ENCODE measurements around the gene MICOS13.
A peak's percentile ranks its signal among the peaks of the same experiment; 100 is the strongest.

The MICOS13 gene

DNA sequence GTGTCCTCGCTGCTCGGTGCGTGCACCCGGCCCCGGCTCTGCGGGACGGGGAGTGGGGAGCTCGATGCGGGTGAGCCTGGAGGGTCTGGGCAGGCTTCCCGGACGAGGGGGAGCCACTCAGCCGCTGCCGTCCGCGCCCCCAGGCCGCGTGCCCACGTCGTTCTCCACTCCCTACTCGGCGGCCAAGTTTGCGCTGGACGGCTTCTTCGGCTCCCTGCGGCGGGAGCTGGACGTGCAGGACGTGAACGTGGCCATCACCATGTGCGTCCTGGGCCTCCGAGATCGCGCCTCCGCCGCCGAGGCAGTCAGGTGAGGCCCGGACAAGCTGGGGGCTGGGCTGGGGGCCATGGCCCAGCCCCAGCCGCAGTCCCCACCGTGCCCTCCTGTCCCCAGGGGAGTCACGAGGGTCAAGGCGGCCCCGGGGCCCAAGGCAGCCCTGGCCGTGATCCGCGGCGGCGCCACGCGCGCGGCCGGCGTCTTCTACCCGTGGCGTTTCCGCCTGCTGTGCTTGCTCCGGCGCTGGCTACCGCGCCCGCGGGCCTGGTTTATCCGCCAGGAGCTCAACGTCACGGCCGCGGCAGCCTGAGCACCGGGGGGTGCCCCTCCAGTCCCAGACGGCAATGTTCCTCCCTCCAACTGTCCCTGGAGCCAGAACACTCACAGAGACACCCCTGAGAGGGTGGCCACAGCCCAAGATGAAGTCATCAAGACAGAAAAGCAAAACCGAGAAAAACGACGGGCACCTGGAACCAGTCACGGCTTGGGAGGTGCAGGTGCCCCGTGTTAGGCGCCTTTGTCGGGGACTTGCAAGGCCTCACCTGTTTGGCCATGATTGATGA lies 7.3 kb upstream of the MICOS13 start:
- DNase-seq (ENCODE audit: low read depth in 2 of 2, low spot score in 1 of 2), result no peak

- DNase-seq (ENCODE audit: low read depth in 2 of 2, low spot score in 1 of 2), result peak; percentile 94
These were observed 6.5 kb upstream of the MICOS13 start for GRCh38 chr19:5686647-5687359.

DNA sequence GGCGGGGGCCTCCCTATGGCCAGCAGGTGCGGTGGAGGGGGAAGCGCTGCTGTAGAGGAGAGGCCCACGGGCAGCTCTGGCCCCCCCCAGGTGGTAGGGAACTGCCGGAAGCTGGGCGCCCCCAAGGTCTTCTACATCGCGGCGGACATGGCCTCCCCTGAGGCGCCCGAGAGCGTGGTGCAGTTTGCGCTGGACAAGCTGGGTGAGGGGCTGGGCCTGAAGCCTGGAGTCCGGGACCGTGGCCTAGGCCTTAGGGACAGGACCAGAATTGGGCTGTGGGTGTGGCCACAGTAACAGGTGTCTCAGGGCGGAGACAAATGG lies 6.0 kb upstream of the MICOS13 start:
- DNase-seq (ENCODE audit: low read depth in 2 of 2, low spot score in 1 of 2), result no peak

- no peak for DNase-seq (ENCODE audit: low read depth in 2 of 2, low spot score in 1 of 2)
These were observed 4.5 kb upstream of the MICOS13 start for GRCh38 chr19:5684694-5685430.

DNA sequence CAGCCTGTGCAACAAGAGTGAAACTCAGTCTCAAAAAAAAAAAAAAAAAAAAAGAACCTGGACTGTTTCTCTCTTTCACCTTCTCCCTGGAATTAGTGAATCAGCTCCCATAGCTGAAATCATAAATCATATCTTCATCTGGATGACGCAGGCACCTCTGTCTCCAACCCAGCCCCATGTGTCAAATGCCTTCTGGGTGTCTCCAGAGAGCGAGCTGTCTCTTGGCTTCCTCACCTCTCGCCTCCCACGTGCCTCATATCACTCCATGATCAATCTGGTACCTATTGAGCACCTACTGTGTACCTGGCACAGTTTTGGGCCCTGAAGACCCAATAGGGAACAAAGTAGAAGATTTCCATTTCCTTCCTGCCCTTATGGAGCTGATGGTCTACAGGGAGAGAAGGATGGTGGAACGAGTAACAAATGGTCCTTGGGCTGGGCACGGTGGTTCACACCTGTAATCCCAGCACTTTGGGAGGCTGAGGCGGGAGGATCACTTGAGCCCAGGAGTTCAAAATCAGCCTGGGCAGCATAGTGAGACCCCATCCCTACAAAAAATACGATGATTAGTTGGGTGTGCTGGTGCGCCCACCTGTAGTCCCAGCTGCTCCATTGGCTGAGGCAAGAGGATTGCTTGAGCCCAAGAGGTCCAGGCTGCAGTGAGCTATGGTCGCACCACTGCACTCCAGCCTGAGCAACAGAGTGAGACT lies 3.0 kb upstream of the MICOS13 start:
- DNase-seq (ENCODE audit: low read depth in 2 of 2, low spot score in 1 of 2), result no peak

GRCh38 chr19:5682107-5682482 lies 1.8 kb upstream of the MICOS13 start:
- no peak for DNase-seq (ENCODE audit: low read depth in 2 of 2, low spot score in 1 of 2)

DNA sequence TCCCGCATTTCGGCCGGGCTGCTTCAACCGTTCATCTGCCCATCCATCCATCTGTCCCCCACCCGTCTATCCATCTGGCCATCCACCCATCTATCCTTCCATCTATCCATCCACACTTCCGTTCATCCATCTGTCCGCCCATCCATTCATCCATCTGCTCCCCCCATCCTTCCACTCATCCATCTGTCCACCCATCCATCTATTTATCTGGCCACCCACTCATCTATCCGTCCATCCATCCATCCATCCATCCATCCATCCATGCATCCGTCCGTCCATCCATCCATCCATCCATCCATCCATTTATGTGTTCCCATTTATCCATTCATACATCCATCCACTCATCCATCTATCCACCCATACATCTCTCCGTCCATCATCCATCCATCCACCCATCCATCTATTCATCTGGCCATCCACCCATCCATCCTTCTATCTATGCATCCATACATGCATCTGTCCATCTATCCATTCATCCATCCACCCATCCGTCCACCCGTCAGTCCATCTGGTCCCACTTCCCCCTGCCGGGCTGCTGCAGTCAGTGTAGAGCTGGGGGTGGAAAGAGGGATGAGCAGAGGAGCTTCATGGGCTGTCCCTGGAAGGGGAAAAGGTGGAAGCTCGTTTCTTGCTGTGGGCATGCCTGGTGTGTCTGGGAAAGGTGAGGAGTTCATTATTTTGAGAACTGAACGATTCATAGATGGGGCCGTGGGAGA lies 1.2 kb upstream of the MICOS13 start:
- DNase-seq (ENCODE audit: low read depth in 2 of 2, low spot score in 1 of 2), result no peak

DNA sequence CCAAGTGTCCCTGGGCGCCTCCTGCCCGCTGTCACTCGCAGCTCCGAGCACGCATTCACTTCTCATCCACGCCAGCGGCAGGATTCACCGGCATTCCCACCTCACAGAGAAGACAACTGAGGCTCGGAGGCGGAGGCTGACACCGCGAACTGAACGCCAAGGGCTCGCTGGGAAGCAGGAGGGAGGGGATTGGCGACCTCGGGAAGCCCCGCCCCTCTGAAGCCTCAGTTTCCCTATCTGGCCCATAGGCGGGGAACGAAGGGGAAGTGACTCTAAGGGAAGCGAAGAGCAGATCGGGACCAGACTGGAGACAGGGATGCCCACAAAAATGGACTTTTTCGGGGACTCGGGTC lies 256 bp downstream of the MICOS13 start:
- no peak for DNase-seq (ENCODE audit: low read depth in 2 of 2, low spot score in 1 of 2)

DNA sequence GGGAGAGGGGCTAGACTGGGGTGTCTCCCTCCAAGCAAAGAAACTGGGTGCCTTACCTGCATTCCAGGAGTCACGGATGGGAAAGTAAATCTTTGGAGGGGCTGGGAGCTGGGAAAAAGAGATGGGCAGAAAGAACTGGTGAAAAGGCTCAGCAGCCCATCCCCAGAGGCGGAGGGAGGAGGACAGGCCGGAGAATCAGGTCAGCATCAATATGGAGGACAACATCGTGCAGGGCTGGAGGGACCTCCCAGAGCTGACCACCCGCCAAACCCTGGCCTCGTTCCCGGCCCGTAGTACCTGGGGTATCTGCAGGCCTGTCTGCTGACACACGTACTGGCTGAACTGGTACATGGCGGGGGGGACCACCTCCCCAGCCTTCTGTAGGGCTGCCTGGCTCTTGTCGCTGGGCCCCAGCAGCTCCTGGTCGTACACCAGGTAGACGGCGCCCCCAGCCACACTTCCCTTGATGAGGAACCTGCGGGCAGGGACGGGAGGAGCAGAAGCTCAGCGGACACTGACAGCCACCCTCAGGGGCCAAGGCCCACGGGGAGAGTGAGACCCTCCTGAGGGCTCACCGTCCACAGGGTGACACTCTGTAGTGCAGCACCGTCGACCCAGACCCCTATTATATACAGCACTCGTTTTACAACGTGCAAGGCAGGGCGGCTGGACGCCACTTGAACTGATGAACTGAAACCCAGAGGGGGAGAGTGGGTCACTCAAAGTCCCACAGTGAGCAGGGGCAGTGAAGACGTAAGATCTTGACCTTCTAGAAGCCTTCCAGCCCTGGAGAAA lies 830 bp downstream of the MICOS13 start:
- DNase-seq (ENCODE audit: low read depth in 2 of 2, low spot score in 1 of 2), result no peak

- no peak for DNase-seq (ENCODE audit: low read depth in 2 of 2, low spot score in 1 of 2)
These were observed 2.1 kb downstream of the MICOS13 start for GRCh38 chr19:5678071-5678718.

- DNase-seq (ENCODE audit: low read depth in 2 of 2, low spot score in 1 of 2), result no peak
These were observed 2.7 kb downstream of the MICOS13 start for GRCh38 chr19:5677580-5677979.

DNA sequence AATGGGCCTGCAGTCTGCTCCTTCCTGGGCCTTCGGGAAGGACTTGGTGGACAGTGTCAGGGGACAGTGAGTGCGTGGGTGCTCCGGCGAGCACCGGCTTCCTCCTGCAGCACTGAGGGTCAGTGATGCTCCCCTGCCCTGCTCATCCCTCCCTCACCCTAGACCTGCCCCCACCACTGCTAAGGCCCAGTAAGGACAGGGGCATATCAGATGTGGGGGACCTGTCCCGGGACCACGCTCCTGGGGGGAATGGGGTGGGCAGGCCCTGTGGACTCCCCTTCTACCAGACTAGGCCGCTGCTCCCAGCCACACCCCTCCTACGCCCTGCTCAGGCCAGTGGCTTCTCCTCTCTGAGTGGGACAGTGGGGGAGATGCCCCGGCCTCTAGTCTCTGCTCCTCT lies 3.2 kb downstream of the MICOS13 start:
- DNase-seq (ENCODE audit: low read depth in 2 of 2, low spot score in 1 of 2), result no peak

DNA sequence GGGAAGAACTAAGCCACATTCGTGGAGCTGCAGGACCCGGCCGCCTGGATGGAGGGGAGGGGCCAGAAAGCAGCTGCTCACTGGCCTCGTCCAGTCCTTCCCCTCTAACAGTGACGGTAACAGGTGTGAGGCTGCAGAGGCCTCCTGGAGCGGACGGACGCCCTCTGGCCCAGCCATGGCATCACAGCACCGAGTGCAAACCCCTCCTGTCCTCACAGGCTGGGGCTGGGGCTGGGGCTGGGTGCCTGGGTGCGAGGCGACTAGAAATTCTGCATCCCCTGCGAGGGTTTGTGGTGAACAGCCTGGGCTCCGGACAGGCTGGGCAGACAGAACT lies 3.6 kb downstream of the MICOS13 start:
- DNase-seq (ENCODE audit: low read depth in 2 of 2, low spot score in 1 of 2), result no peak

DNA sequence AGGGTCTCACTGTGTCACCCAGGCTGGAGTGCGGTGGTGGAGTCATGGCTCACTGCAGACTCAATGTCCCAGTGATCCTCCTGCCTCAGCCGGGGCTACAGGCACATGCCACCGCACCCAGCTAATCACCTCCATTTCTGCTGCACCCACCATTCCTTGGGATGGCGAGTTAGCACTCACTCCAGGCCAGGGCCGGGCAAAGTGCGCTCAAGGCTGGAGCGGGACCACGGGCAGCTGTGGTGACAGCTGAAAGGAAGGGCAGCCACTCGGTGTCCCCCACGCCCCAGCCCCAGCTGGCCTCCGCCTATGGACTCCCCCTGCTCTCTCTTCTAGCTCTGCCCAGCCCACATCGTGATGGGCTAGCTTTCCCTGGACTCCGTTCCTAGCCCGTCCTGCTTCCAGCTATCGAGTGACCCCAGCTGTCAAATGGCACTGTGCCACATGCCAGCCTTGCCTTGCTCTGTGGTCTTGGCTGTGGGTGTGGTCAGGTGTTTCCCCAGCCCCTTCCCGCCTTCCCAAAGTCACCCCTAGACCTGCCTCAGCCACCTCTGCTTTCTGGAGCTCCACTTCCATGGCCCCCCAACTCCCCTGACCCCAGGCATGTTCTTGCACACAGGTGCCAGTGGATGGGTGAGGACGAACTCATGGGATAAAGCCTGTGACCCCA lies 4.1 kb downstream of the MICOS13 start:
- no peak for DNase-seq (ENCODE audit: low read depth in 2 of 2, low spot score in 1 of 2)

DNA sequence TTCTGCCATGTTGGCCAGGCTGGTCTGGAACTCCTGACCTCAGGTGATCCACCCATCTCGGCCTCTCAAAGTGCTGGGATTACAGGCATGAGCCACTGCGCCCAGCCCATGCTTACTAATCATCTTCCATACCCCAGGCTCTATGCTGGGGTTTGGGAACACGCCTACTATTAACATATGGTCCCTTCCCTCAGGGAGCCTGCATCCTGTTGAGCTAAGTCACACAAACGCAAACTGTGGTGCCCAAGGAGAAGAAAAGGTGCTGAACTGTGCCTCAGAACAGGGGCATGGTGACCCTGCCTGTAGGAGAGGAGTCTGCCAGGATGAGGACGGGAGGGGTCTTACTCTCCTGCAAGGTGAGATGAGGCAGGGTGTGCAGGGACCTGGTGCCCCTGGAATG lies 5.6 kb downstream of the MICOS13 start:
- no peak for DNase-seq (ENCODE audit: low read depth in 2 of 2, low spot score in 1 of 2)

- DNase-seq (ENCODE audit: low read depth in 2 of 2, low spot score in 1 of 2), result no peak
These were observed 6.6 kb downstream of the MICOS13 start for GRCh38 chr19:5673752-5674151.

GRCh38 chr19:5672708-5673459 lies 7.4 kb downstream of the MICOS13 start:
- no peak for DNase-seq (ENCODE audit: low read depth in 2 of 2, low spot score in 1 of 2)

DNA sequence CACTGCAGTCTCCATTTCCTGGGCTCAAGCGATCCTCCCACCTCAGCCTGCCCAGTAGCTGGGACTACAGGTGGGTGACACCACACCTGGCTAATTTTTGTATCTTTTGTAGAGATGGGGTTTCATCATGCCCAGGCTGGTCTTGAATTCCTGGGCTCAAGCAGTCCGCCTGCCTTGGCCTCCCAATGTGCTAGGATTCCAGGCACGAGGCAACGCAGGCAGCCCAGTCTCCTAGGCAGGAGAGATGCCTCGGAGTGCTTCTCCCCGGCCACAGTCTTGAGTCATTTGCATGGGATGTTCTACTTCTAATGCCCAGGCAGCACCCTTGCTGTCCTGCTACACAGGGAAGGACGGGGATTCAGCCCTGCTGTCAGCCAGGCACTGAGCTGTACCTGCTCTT lies 8.7 kb downstream of the MICOS13 start:
- DNase-seq (ENCODE audit: low read depth in 2 of 2, low spot score in 1 of 2), result no peak

- DNase-seq (ENCODE audit: low read depth in 2 of 2, low spot score in 1 of 2), result no peak
These were observed 11.1 kb downstream of the MICOS13 start for GRCh38 chr19:5669212-5669611.
